Neural progenitor cell (in vitro differentiated cells): Measurements from ENCODE around the gene XYLT1.

ENCODE experiments used
- CTCF ChIP-seq: fragments of 200-600 bp; sonication (generic); IDR thresholded peaks from 2 replicates; pipeline ENCODE4 v1.5.1; 2017; ENCODE audit warnings: antibody characterized with exemption, mild to moderate bottlenecking
- EZH2 ChIP-seq: fragments of 200-600 bp; sonication (generic); IDR thresholded peaks from 2 replicates; pipeline ENCODE4 v1.6.1; 2017; ENCODE audit warnings: antibody characterized with exemption, mild to moderate bottlenecking, moderate library complexity

GRCh38 chr16:17334096-17334495 is 136.7 kb downstream of the XYLT1 start:
- TF ChIP-seq CTCF, result no peak
- no peak for TF ChIP-seq EZH2
